HG03354 (cell line): ENCODE data around the gene ERICH2.
A peak's percentile ranks its signal among the peaks of the same experiment; 100 is the strongest.

Source experiments
- ATAC-seq: cut with Tn5 transposase; IDR thresholded peaks from one replicate; pipeline ENCODE4 v1.9.1; 2021; ENCODE audit warnings: mild to moderate bottlenecking; ENCODE audit not compliant: unreplicated experiment, poor library complexity, severe bottlenecking

ERICH2 gene

GRCh38 chr2:170815311-170815710 lies 45.1 kb downstream of the ERICH2 start:
- ATAC-seq, result no peak

GRCh38 chr2:170815746-170816503 lies 45.7 kb downstream of the ERICH2 start:
- ATAC-seq, result peak; percentile 61

- ATAC-seq, result peak; percentile 44
Measured at GRCh38 chr2:170816504-170817092, 46.4 kb downstream of the ERICH2 start, which contains the start of gene GAD1. Gene GAD1 (plus strand): TSS chr2:170816887. CDS start chr2:170818592, 1,705 bp downstream.

GRCh38 chr2:170817093-170818035 lies 47.2 kb downstream of the ERICH2 start:
- ATAC-seq, result no peak

- no peak for ATAC-seq
Measured at GRCh38 chr2:170818036-170818751, 48.0 kb downstream of the ERICH2 start.

GRCh38 chr2:170818752-170819470 lies 48.7 kb downstream of the ERICH2 start:
- ATAC-seq, result no peak

- ATAC-seq, result no peak
Measured at GRCh38 chr2:170819680-170820664, 49.8 kb downstream of the ERICH2 start.

GRCh38 chr2:170820757-170821530 lies 50.8 kb downstream of the ERICH2 start:
- no peak for ATAC-seq

- no peak for ATAC-seq
Measured at GRCh38 chr2:170821531-170822289, 51.5 kb downstream of the ERICH2 start.

- no peak for ATAC-seq
Measured at GRCh38 chr2:170822290-170823087, 52.3 kb downstream of the ERICH2 start.

- ATAC-seq, result no peak
Measured at GRCh38 chr2:170823088-170823897, 53.1 kb downstream of the ERICH2 start.

GRCh38 chr2:170823898-170824215 lies 53.7 kb downstream of the ERICH2 start:
- no peak for ATAC-seq

GRCh38 chr2:170824526-170825015 lies 54.4 kb downstream of the ERICH2 start:
- ATAC-seq, result no peak

- no peak for ATAC-seq
Measured at GRCh38 chr2:170827841-170828532, 57.8 kb downstream of the ERICH2 start.
